Sigmoid colon (tissue), 7 donors: ENCODE data around the gene ANAPC4. TPM values are rescaled to one million over a fixed set of nuclear protein-coding genes. Genes with fewer than 3 reads are reported as not detected.
A peak's percentile ranks its signal among the peaks of the same experiment; 100 is the strongest.

Source experiments
- DNase-seq: peaks from one replicate; pipeline ENCODE4 v3.0.0-alpha.2; 2019
- H3K27ac ChIP-seq, 4 donors: fragments of 200-600 bp; sonication (generic); one replicate each; pipeline ENCODE4 v1.5.1; 2016 to 2019; ENCODE audit warnings: mild to moderate bottlenecking in 1 of 4
- H3K27me3 ChIP-seq, 3 donors: fragments of 200-600 bp; sonication (generic); one replicate each; pipeline ENCODE4 v1.5.1; 2019; ENCODE audit warnings: mild to moderate bottlenecking in 1 of 3
- H3K36me3 ChIP-seq, 4 donors: fragments of 200-600 bp; sonication (generic); one replicate each; pipeline ENCODE4 v1.5.1; 2016 to 2019
- H3K4me1 ChIP-seq, 4 donors: fragments of 200-600 bp; sonication (generic); one replicate each; pipeline ENCODE4 v1.5.1; 2017 to 2019
- H3K4me3 ChIP-seq, 4 donors: fragments of 200-600 bp; sonication (generic); one replicate each; pipeline ENCODE4 v1.5.1; 2017 to 2019; ENCODE audit warnings: mild to moderate bottlenecking in 2 of 4, moderate library complexity in 1 of 4
- H3K9me3 ChIP-seq, 4 donors: fragments of 200-600 bp in 3 of 4; sonication (generic) in 3 of 4; one replicate each; pipeline versions ENCODE4 v1.5.1 to v1.6.1; 2013 to 2019
- EP300 ChIP-seq, 4 donors: sonication (generic); formaldehyde crosslinking; IDR thresholded peaks; one replicate each; pipeline ENCODE4 v1.6.1; 2017; ENCODE audit warnings: antibody characterized with exemption in 4 of 4
- POLR2A ChIP-seq, 2 donors: fragments of 450-650 bp; IDR thresholded peaks; one replicate each; pipeline ENCODE4 v1.6.1; 2016; ENCODE audit warnings: antibody characterized with exemption in 2 of 2, mild to moderate bottlenecking in 2 of 2, moderate library complexity in 2 of 2
- POLR2AphosphoS5 ChIP-seq, 4 donors: sonication (generic); formaldehyde crosslinking; IDR thresholded peaks; one replicate each; pipeline ENCODE4 v1.6.1; 2017; ENCODE audit warnings: antibody characterized with exemption in 4 of 4
- WGBS, 2 donors: extraction: QIAGEN DNeasy Blood & Tissue Kit; methylation state at CpG; one replicate each; pipeline ENCODE4 v1.1.7; 2013; 5-methylcytosine and 5-hydroxymethylcytosine counted together
- intact Hi-C: fragments of 100-400 bp; cut with DNase I; formaldehyde crosslinking; loops from one replicate; pipeline ENCODE4 v1.15.1; 2023
- polyA plus RNA-seq, 3 donors: library from polyadenylated mRNA; stranded (reverse); fragments of 200-250 nt; gene quantifications; one replicate each; pipeline ENCODE4 v1.2.3, GENCODE V29; 2013
- total RNA-seq, 4 donors: library from RNA; depleted of rRNA; stranded (reverse); fragments of >200 nt; gene quantifications; one replicate each; pipeline ENCODE4 v1.1.0, GENCODE V29; 2016
- TF ChIP-seq, protein P1 (sequence below), 4 experiments: fragments of 450-650 bp in 3 of 4; fragments of 200-600 bp in 1 of 4; IDR thresholded peaks; one replicate each; pipeline ENCODE4 v1.5.1; 2016 to 2019; ENCODE audit warnings: antibody characterized with exemption in 4 of 4, mild to moderate bottlenecking in 3 of 4, moderate library complexity in 2 of 4
- donor health status: healthy with polysubstance abuse.
- donor health status: Bipolar disorder and iron deficiency.
- donor health status: healthy.

ANAPC4 gene
- total and polyA plus RNA-seq, 7 donors, result 8.8 to 75.1 (median 31.4) TPM

DNA sequence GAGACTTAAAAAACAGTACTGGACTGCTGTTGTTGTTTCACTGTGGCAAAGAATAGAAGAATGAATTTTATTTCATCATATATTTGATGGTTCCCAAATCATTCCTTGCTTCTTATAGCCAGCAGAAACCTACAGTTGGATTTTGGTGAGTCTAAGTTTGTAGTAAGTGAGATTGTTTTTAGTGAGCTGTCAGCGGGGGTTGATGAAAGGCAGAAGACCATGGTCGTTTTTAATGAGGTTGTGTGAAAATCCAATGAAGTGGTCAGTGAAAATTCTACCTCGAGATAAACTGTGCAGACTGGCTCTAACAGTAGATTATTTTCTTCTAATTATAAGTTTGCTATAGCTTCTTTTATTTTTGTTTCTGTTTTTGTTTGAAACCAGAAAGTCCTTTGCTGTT is 36.2 kb downstream of the ANAPC4 start:
- 78 to 88% methylated on average over 3 of the region's 3 CpGs for WGBS, 2 donors
- H3K9me3 ChIP-seq, result no peaks in the 10 kb centered on the region
- H3K36me3 ChIP-seq, result peaks cover 7 to 100% (median 41%) of the 10 kb centered on the region in 4 donors
- no peak overlapping the region for H3K27ac ChIP-seq
- TF ChIP-seq POLR2A (IDR thresholded peaks at IDR 0.05) (no peak), POLR2AphosphoS5 (IDR thresholded peaks at IDR 0.05) (peak in 2 of 4 donors; percentile 31 to 59)
- no peak for DNase-seq
- peaks cover 0 to 14% (median 2%) of the 10 kb centered on the region in 4 donors for H3K4me1 ChIP-seq
- no peaks in the 10 kb centered on the region for H3K27me3 ChIP-seq
- no peak overlapping the region for H3K4me3 ChIP-seq
- intact Hi-C loops, result no loop called here

- H3K4me1 ChIP-seq, result peaks cover 0 to 14% (median 2%) of the 10 kb centered on the region in 4 donors
- TF ChIP-seq, protein P1, sequence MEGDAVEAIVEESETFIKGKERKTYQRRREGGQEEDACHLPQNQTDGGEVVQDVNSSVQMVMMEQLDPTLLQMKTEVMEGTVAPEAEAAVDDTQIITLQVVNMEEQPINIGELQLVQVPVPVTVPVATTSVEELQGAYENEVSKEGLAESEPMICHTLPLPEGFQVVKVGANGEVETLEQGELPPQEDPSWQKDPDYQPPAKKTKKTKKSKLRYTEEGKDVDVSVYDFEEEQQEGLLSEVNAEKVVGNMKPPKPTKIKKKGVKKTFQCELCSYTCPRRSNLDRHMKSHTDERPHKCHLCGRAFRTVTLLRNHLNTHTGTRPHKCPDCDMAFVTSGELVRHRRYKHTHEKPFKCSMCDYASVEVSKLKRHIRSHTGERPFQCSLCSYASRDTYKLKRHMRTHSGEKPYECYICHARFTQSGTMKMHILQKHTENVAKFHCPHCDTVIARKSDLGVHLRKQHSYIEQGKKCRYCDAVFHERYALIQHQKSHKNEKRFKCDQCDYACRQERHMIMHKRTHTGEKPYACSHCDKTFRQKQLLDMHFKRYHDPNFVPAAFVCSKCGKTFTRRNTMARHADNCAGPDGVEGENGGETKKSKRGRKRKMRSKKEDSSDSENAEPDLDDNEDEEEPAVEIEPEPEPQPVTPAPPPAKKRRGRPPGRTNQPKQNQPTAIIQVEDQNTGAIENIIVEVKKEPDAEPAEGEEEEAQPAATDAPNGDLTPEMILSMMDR (IDR thresholded peaks at IDR 0.05), result no peak
- no peak for TF ChIP-seq POLR2AphosphoS5 (IDR thresholded peaks at IDR 0.05)
- TF ChIP-seq POLR2A (IDR thresholded peaks at IDR 0.05), result no peak
- TF ChIP-seq EP300 (IDR thresholded peaks at IDR 0.05), result no peak
- peaks cover 0 to 81% (median 16%) of the 10 kb centered on the region in 4 donors for H3K36me3 ChIP-seq
- DNase-seq, result no peak
- H3K27me3 ChIP-seq, result no peaks in the 10 kb centered on the region
- WGBS, 2 donors, result 94 to 95% methylated on average over 2 of the region's 2 CpGs
- no peak overlapping the region for H3K27ac ChIP-seq
- intact Hi-C loops, result no loop called here
- no peaks in the 10 kb centered on the region for H3K9me3 ChIP-seq
- H3K4me3 ChIP-seq, result no peak overlapping the region
These were observed 40.0 kb downstream of the ANAPC4 start for GRCh38 chr4:25417014-25417413.

DNA sequence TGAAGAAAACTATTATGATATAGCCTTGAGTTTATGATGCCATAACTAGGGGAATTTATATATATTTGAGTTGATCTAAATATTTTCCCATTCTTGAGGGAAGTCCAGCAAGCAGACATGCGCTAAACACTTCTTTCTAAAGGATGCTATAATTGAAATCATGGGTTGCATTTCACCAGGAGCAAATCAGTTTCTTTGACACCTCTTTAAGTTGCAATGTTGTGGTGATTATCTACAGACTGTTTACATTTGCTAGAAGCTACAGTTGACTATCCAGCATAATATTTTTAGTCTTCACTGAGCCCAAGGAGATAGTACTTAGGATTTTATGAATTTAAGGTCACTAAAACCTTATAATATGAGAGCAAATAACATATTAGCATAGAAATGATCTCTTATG is 43.9 kb downstream of the ANAPC4 start:
- H3K4me3 ChIP-seq, result no peak overlapping the region
- intact Hi-C loops, result no loop called here
- H3K9me3 ChIP-seq, result no peaks in the 10 kb centered on the region
- no peak overlapping the region for H3K27ac ChIP-seq
- peaks cover 0 to 14% (median 6%) of the 10 kb centered on the region in 4 donors for H3K4me1 ChIP-seq
- WGBS, 2 donors, result 96 to 97% methylated on average over 1 of the region's 1 CpG
- peaks cover 0 to 46% (median 11%) of the 10 kb centered on the region in 4 donors for H3K36me3 ChIP-seq
- H3K27me3 ChIP-seq, result no peaks in the 10 kb centered on the region
- no peak for DNase-seq
- TF ChIP-seq EP300 (IDR thresholded peaks at IDR 0.05), result no peak
- TF ChIP-seq, protein P1 (IDR thresholded peaks at IDR 0.05), result no peak
- no peak for TF ChIP-seq POLR2A (IDR thresholded peaks at IDR 0.05)
- no peak for TF ChIP-seq POLR2AphosphoS5 (IDR thresholded peaks at IDR 0.05)

DNA sequence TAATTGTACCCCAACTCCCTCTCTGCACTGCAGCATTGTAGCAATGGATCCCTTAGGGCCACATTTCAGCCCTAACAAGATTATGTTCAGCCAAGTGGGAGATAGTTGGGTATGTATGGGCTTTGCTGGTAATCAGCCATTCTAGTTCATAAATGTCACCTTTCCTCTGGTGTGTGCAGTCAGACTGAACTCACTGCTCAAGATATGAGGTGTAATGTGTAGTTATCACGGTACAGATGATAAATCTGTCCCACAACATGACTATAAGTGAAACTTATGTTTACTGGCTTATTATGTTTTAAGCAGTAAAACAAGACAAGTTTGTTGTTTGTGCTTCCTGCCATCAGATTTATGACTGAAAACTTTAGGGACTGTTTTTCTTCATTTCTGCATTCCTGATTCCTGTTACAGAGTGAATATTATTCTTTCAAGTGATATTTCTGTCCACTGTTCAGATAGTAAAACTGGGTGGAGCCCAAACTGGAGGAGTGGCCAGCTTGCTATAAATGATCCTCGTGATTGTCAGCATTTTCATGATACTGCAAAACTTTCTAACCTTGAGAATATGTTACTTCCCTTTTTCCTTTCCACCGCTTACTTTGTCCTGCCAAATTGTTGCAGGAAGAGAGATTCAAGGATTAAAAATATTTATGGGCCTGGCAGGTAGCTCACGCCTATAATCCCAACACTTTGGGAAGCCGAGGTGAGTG is 44.9 kb downstream of the ANAPC4 start:
- intact Hi-C loops, result no loop called here
- H3K4me1 ChIP-seq, result peaks cover 0 to 14% (median 6%) of the 10 kb centered on the region in 4 donors
- WGBS, 2 donors, result 17 to 47% methylated on average over 5 of the region's 5 CpGs
- DNase-seq, result no peak
- no peak overlapping the region for H3K4me3 ChIP-seq
- H3K36me3 ChIP-seq, result peaks cover 0 to 35% (median 10%) of the 10 kb centered on the region in 4 donors
- H3K9me3 ChIP-seq, result no peaks in the 10 kb centered on the region
- no peaks in the 10 kb centered on the region for H3K27me3 ChIP-seq
- TF ChIP-seq POLR2AphosphoS5 (IDR thresholded peaks at IDR 0.05) (no peak), POLR2A (IDR thresholded peaks at IDR 0.05) (no peak), EP300 (IDR thresholded peaks at IDR 0.05) (no peak)
- TF ChIP-seq, protein P1 (IDR thresholded peaks at IDR 0.05), result no peak
- H3K27ac ChIP-seq, result no peak overlapping the region

GRCh38 chr4:25423548-25423947 is 46.5 kb downstream of the ANAPC4 start:
- no peaks in the 10 kb centered on the region for H3K27me3 ChIP-seq
- peaks cover 0 to 14% (median 6%) of the 10 kb centered on the region in 4 donors for H3K4me1 ChIP-seq
- peaks cover 0 to 20% (median 2%) of the 10 kb centered on the region in 4 donors for H3K36me3 ChIP-seq
- intact Hi-C loops, result no loop called here
- TF ChIP-seq, protein P1 (IDR thresholded peaks at IDR 0.05), result no peak
- TF ChIP-seq POLR2A (IDR thresholded peaks at IDR 0.05) (no peak), POLR2AphosphoS5 (IDR thresholded peaks at IDR 0.05) (no peak), EP300 (IDR thresholded peaks at IDR 0.05) (no peak)
- H3K9me3 ChIP-seq, result no peaks in the 10 kb centered on the region
- no peak overlapping the region for H3K27ac ChIP-seq
- WGBS, 2 donors, result 91 to 97% methylated on average over 1 of the region's 1 CpG
- DNase-seq, result no peak
- no peak overlapping the region for H3K4me3 ChIP-seq
